GM18909 (cell line): ENCODE measurements around the gene FARP2.

Experiments used
- ATAC-seq: cut with Tn5 transposase; IDR thresholded peaks from one replicate; pipeline ENCODE4 v1.9.1; 2021; ENCODE audit warnings: mild to moderate bottlenecking; ENCODE audit not compliant: unreplicated experiment, poor library complexity

The FARP2 gene

GRCh38 chr2:241540771-241541561 lies 184.9 kb downstream of the FARP2 start:
- no peak for ATAC-seq

- ATAC-seq: no peak
Measured at GRCh38 chr2:241541564-241542277, 185.6 kb downstream of the FARP2 start.

GRCh38 chr2:241542278-241542605 lies 186.2 kb downstream of the FARP2 start:
- ATAC-seq: no peak
